Cardiac muscle cell (in vitro differentiated cells and primary cell): ENCODE measurements around the gene DDX39B. TPM values are rescaled to one million over a fixed set of nuclear protein-coding genes. Genes with fewer than 3 reads are reported as not detected.
A peak's percentile ranks its signal among the peaks of the same experiment; 100 is the strongest.
"Not testable (repeated sequence)": the region's sequence is repeated elsewhere in the genome, so short reads cannot be mapped to it uniquely, and the experiment has no call there.

Experiments used
- DNase-seq, 2 donors: peaks; one replicate each; pipeline versions ENCODE4 v3.0.0 to v3.0.0-alpha.2; 2010 to 2017; ENCODE audit warnings: low read depth in 1 of 2, low spot score in 1 of 2
- H3K27ac ChIP-seq: fragments of 200-600 bp; sonication (generic); 2 replicates; pipeline ENCODE4 v1.5.1; 2016
- H3K27me3 ChIP-seq: fragments of 200-600 bp; sonication (generic); 2 replicates; pipeline ENCODE4 v1.6.0; 2016; ENCODE audit warnings: control low read depth
- H3K36me3 ChIP-seq: fragments of 200-600 bp; sonication (generic); 2 replicates; pipeline ENCODE4 v1.5.1; 2016; ENCODE audit warnings: control low read depth
- H3K4me1 ChIP-seq: fragments of 200-600 bp; sonication (generic); 2 replicates; pipeline ENCODE4 v1.8.1; 2017; ENCODE audit warnings: low read depth, mild to moderate bottlenecking, mixed run types
- H3K4me3 ChIP-seq: fragments of 200-600 bp; sonication (generic); 2 replicates; pipeline ENCODE4 v1.5.1; 2016; ENCODE audit warnings: mild to moderate bottlenecking
- H3K9me3 ChIP-seq: fragments of 200-600 bp; sonication (generic); 2 replicates; pipeline ENCODE4 v1.5.1; 2017; ENCODE audit warnings: low read depth, mild to moderate bottlenecking, control low read depth
- CTCF ChIP-seq: IDR thresholded peaks from 2 replicates; pipeline ENCODE4 v1.5.1; 2012; ENCODE audit warnings: low read depth, mild to moderate bottlenecking, low read length
- polyA plus RNA-seq: library from polyadenylated mRNA; unstranded; fragments of >200 nt; fragmentation: Nextera tagmentation; extraction: Ambion mirVana; gene quantifications from 2 replicates; pipeline ENCODE4 v1.2.1, GENCODE V29; 2016
- total RNA-seq: library from RNA; depleted of rRNA; stranded (reverse); fragments of >200 nt; gene quantifications from 2 replicates; pipeline ENCODE4 v1.2.3, GENCODE V29; 2016

Gene DDX39B
- total and polyA plus RNA-seq, 2 experiments from 2014 or later, result 321 to 371 TPM

GRCh38 chr6:31502586-31502985 is 39.2 kb downstream of the DDX39B start:
- Histone ChIP-seq H3K4me3 (no peak overlapping the region), H3K9me3 (no peaks in the 10 kb centered on the region), H3K27ac (no peak overlapping the region), H3K4me1 (no peaks in the 10 kb centered on the region), H3K27me3 (peaks cover 27% of the 10 kb centered on the region), H3K36me3 (no peaks in the 10 kb centered on the region)
- TF ChIP-seq CTCF, result no peak
- peak in 1 of 2 donors; percentile 16 for DNase-seq

- H3K36me3 ChIP-seq, H3K9me3 ChIP-seq, DNase-seq, H3K4me1 ChIP-seq, H3K4me3 ChIP-seq, H3K27ac ChIP-seq: not testable (repeated sequence)
- H3K27me3 ChIP-seq, result peaks cover 53% of the 10 kb centered on the region
Measured at GRCh38 chr6:31499648-31500047, 42.2 kb downstream of the DDX39B start.

- H3K27ac ChIP-seq, result no peak overlapping the region
Measured at GRCh38 chr6:31498748-31499147, 43.1 kb downstream of the DDX39B start.

GRCh38 chr6:31497531-31498476 is 44.0 kb downstream of the DDX39B start, which contains the start of gene MICB:
MICB (plus strand) TSS chr6:31498145; CDS start chr6:31498194, 49 bp downstream.
- Histone ChIP-seq H3K36me3 (no peaks in the 10 kb centered on the region), H3K27ac (no peak within 1 kb of the TSS), H3K9me3 (no peaks in the 10 kb centered on the region), H3K4me3 (peak within 1 kb of the TSS; percentile 37), H3K4me1 (no peaks in the 10 kb centered on the region), H3K27me3 (peaks cover 56% of the 10 kb centered on the region)
- no peak for TF ChIP-seq CTCF
- DNase-seq, result peak; percentile 82 to 84

More at GRCh38 chr6:31498748-31499147, 43.1 kb downstream of the DDX39B start:
- TF ChIP-seq CTCF, result no peak
- no peak overlapping the region for H3K4me3 ChIP-seq
- H3K27me3 ChIP-seq, result peaks cover 56% of the 10 kb centered on the region
- no peaks in the 10 kb centered on the region for H3K4me1 ChIP-seq
- DNase-seq, result peak; percentile 6 to 16
- H3K36me3 ChIP-seq, result no peaks in the 10 kb centered on the region
- H3K9me3 ChIP-seq, result no peaks in the 10 kb centered on the region

- peaks cover 56% of the 10 kb centered on the region for H3K27me3 ChIP-seq
- not testable (repeated sequence) for H3K9me3 ChIP-seq, H3K4me3 ChIP-seq, H3K27ac ChIP-seq, H3K4me1 ChIP-seq, H3K36me3 ChIP-seq, DNase-seq
Measured at GRCh38 chr6:31496826-31497225, 45.0 kb downstream of the DDX39B start.

- Histone ChIP-seq H3K27me3 (peaks cover 50% of the 10 kb centered on the region), H3K36me3 (no peaks in the 10 kb centered on the region), H3K9me3 (no peaks in the 10 kb centered on the region), H3K4me1 (no peaks in the 10 kb centered on the region), H3K4me3 (no peak overlapping the region), H3K27ac (no peak overlapping the region)
- DNase-seq, result peak in 1 of 2 donors; percentile 54
- no peak for TF ChIP-seq CTCF
Measured at GRCh38 chr6:31495580-31495979, 46.2 kb downstream of the DDX39B start.
